ENCODE results near the gene ACAP1. TPM values are rescaled to one million over a fixed set of nuclear protein-coding genes. Genes with fewer than 3 reads are reported as not detected.

ACAP1 gene
- total RNA-seq, 2 donors from 2014 or later, result 690 to 708 TPM

DNA sequence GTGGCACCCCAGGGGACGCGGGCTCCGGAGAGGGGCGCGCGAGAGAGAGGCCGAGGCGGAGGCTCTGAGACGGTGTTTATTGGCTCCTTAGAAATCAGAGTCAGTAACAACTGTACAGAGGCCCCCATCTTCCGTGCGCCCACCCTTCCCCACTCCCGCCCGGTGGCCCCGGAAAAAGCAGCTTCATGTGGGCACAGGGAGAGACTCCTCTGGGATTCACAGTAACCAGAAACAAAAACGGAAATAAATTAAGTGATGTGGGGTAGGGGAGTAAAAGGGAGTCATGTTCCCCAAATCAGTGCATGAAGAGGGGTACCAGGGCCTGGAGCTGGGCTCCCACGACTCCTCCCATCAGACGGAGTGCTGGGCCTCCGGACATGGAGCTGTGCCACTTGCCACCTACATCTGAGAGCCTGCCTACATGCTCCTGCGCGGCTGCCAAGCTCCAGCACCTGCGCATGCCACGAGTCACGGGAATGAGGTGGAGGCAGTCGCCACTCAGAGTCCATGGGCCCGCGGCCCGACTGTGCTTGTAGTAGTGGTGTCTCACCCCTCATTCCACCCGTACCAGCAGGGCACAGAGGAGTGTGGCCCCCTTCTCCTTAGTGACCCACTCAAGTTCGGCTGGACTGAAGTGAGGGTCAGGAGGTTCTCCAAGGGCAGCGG is 20.6 kb upstream of the ACAP1 start:
- H3K4me3 Mint-ChIP-seq, result peak overlapping the region; percentile 72 to 93
- H3K36me3 Mint-ChIP-seq (ENCODE audit: insufficient read depth in 2 of 2), result peaks cover 14 to 17% of the 10 kb centered on the region in 2 donors
- H3K27me3 Mint-ChIP-seq (ENCODE audit: low read depth), result no peaks in the 10 kb centered on the region
- H3K27ac Mint-ChIP-seq, result peak overlapping the region; percentile 30
- DNase-seq (no peak), ATAC-seq (replicated peaks in 1 of 2) (no peak)
- no peaks in the 10 kb centered on the region for H3K9me3 Mint-ChIP-seq
- H3K4me1 Mint-ChIP-seq (ENCODE audit: low read depth), result peaks cover 54% of the 10 kb centered on the region

DNA sequence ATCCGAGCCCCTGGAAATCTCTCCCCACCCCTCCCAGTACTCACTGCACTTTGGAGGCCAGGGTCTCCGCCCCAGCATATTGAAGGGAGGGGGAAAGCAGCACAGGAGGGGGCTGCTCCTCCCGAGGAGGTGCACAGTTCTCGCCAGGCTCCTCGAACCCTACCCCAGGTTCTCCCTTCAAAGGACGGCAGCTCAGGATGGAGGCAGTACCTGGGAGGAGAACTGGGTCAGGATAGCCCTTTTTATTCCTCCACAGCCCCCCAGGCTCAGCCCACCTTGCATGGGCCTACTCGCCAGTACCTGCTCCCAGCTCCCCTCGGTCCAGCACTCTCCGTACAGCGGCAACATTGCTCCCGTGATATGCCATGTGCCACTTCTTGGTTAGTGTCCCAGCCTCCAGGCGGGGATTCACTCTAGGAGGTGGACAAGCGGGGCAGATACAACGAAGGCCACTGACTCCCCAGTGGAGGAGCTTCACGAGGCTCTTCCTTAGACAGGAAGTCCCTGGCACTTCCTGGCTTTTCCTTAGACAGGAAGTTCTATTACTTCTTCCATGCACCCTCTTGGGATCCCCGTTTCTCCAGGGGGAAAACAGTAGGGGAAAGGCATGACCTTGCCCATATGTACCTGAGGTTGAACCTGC is 19.0 kb upstream of the ACAP1 start:
- peaks cover 5 to 9% of the 10 kb centered on the region in 2 donors for H3K36me3 Mint-ChIP-seq (ENCODE audit: insufficient read depth in 2 of 2)
- peak overlapping the region in 1 of 2 donors; percentile 49 for H3K4me3 Mint-ChIP-seq

DNA sequence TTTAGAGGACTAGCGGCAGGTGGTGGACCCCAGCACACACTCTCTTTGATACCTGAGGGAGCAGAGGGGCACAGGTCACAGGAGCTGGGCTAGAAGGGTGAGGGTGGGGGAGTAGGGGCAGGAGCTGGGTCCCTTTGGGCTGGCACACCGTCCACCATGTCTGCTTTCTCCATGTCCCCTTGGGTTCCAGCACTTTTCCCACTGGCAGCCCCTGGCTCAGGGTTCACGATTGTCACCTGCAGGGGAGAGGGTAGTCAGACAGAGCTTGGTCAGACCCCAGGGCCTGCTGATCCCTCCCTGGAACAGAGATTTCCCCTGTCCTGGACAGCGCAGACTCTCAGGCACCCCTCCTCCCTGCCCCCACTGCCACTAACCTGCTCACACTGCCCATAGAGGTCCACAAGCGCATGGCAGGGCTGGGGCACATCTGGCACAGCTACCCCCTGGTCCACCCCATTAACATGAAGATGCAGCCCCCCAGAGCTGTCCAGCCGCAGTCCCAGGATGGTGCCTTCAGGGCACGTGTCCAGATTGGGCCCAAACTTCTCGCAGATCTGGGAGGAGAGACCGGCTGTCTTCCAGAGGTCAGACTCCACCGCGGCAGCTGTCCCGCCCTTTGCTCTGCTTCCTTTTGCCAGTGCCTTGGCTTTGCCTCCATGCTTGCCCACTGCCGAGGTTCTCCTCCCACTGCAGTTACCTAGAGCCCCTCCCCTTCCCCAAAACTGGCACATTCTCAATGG is 18.0 kb upstream of the ACAP1 start:
- Mint-ChIP-seq H3K4me1 (ENCODE audit: low read depth) (peaks cover 28% of the 10 kb centered on the region), H3K27me3 (ENCODE audit: low read depth) (no peaks in the 10 kb centered on the region), H3K36me3 (ENCODE audit: insufficient read depth in 2 of 2) (peaks cover 3 to 4% of the 10 kb centered on the region in 2 donors), H3K4me3 (no peak overlapping the region), H3K9me3 (no peaks in the 10 kb centered on the region), H3K27ac (peak overlapping the region; percentile 55)
- DNase-seq, result no peak
- no peak for ATAC-seq (replicated peaks in 1 of 2)

More for the DNA sequence above, 19.0 kb upstream of the ACAP1 start:
- Mint-ChIP-seq H3K9me3 (no peaks in the 10 kb centered on the region), H3K27me3 (ENCODE audit: low read depth) (no peaks in the 10 kb centered on the region), H3K27ac (no peak overlapping the region), H3K4me1 (ENCODE audit: low read depth) (peaks cover 38% of the 10 kb centered on the region)
- DNase-seq (no peak), ATAC-seq (replicated peaks in 1 of 2) (no peak)

DNA sequence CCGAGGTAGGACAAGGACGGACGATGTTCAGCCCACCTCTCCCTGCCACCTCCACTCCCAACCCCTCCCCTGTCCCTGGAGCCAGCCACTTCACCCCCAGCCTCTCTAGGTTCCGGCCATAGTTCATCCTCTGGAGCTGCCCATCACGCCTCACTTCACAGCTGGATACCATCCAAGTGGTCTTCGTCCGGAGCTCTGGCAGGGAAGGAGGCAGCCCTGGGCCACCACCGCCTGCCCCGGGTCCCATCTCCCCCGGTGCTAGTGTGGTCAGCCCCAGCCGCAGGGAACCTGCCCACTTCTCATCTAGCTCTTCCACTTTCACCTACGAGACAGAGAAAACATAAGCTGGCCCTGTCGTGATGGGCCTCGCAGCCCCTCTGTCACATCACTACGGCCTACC is 14.9 kb upstream of the ACAP1 start:
- peaks cover 2% of the 10 kb centered on the region for H3K4me1 Mint-ChIP-seq (ENCODE audit: low read depth)
- no peak overlapping the region for H3K4me3 Mint-ChIP-seq
- no peaks in the 10 kb centered on the region for H3K27me3 Mint-ChIP-seq (ENCODE audit: low read depth)
- no peak for DNase-seq
- H3K27ac Mint-ChIP-seq, result no peak overlapping the region
- no peaks in the 10 kb centered on the region for H3K9me3 Mint-ChIP-seq
- H3K36me3 Mint-ChIP-seq (ENCODE audit: insufficient read depth in 2 of 2), result peaks cover 2 to 10% of the 10 kb centered on the region in 2 donors
- ATAC-seq (replicated peaks in 1 of 2), result no peak

DNA sequence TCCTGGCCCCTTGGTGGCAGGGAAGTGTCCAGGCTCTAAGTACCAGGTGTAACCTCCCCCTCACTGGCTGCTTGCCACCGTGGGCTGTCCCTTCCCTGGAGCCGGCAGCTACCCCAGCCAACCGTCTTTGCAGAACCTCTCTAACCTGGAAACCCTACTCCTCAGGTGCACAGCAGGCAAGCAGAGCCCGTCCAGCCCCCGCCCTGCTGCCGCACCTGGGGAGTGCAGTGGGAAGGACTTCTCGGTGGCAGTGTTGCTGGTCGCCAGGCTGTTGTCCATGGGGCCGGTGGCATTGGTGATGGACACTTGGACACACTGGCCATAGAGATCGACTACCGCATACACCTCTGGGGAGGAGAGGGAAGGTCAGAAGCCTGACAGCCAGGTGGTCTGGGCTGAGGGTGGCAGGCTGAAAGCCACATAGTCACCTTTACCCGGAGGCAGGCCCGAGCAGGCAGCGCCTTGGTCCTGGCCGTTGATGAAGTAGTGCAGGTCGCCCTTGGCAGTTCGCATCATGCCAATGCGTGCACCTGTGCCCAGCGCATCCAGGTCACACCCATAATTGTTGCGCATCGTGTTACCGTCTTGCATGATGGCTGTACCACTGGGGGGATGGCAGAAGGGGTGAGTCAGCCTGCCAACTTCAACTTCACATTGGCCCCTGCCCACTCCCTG is 13.7 kb upstream of the ACAP1 start:
- Mint-ChIP-seq H3K36me3 (ENCODE audit: insufficient read depth in 2 of 2) (peaks cover 0 to 9% of the 10 kb centered on the region in 2 donors), H3K27me3 (ENCODE audit: low read depth) (no peaks in the 10 kb centered on the region), H3K9me3 (no peaks in the 10 kb centered on the region), H3K27ac (no peak overlapping the region), H3K4me1 (ENCODE audit: low read depth) (peaks cover 3% of the 10 kb centered on the region), H3K4me3 (no peak overlapping the region)
- no peak for DNase-seq
- ATAC-seq (replicated peaks in 1 of 2), result no peak

DNA sequence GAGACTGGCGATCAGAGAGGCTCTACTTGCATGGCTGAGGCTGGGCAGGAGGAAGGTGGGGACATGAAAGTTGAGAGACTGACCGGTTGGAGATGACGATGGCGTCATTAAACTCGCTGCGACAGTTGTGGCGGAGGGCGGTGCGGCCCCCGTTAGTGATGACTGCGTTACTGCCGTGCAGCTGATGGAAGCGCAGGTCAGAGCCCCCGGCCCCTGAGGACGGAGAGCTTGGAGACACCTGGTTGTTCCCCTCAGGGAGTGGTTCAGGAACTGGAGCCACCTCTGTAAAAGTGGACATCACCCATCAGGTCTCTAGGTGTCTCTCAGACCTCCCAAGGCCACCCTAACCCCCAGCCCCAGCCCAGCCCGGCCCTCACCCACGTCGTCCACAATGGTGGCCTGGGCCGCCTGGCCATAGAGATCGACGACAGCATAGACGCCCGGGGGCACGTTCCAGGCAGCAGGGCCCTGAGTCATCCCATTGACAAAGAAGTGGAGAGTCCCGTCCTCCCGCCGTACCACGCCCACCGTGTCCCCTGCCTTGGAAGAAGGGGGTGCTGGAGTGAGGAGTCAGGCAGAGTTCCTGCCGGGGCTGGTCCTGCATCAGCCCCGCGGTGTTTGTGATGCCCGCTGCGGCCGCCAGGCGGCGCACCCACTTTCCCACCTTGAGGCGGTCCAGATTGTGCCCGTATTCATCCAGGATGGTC is 12.4 kb upstream of the ACAP1 start:
- Mint-ChIP-seq H3K4me3 (no peak overlapping the region), H3K36me3 (ENCODE audit: insufficient read depth in 2 of 2) (peaks cover 0 to 10% of the 10 kb centered on the region in 2 donors)

DNA sequence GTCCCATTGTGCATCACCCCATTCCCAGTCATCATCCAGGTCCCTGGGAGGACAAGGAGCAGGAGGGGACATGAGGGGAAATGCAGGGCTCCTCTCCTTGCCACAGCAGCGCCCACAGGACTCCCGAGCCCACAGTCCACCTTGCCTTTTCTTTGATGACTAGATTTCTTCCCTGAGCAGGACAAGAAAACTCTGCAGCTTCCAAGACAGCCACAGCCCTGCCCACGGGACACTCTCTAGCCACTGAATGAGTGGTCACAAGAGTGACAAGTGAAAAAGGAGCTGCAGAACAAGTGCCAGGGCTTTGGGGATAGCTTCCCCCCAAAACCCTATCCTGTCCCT is 11.9 kb upstream of the ACAP1 start:
- H3K27me3 Mint-ChIP-seq (ENCODE audit: low read depth), result no peaks in the 10 kb centered on the region
- H3K9me3 Mint-ChIP-seq, result no peaks in the 10 kb centered on the region
- peaks cover 16% of the 10 kb centered on the region for H3K4me1 Mint-ChIP-seq (ENCODE audit: low read depth)
- H3K4me3 Mint-ChIP-seq, result no peak overlapping the region
- DNase-seq (no peak), ATAC-seq (replicated peaks in 1 of 2) (no peak)
- no peak overlapping the region for H3K27ac Mint-ChIP-seq
- peaks cover 0 to 10% of the 10 kb centered on the region in 2 donors for H3K36me3 Mint-ChIP-seq (ENCODE audit: insufficient read depth in 2 of 2)

More for the DNA sequence above, 12.4 kb upstream of the ACAP1 start:
- DNase-seq (peak; percentile 64 to 77), ATAC-seq (replicated peaks in 1 of 2) (peak; percentile 40 to 41)
- H3K27me3 Mint-ChIP-seq (ENCODE audit: low read depth), result no peaks in the 10 kb centered on the region
- no peaks in the 10 kb centered on the region for H3K9me3 Mint-ChIP-seq
- H3K4me1 Mint-ChIP-seq (ENCODE audit: low read depth), result peaks cover 15% of the 10 kb centered on the region
- no peak overlapping the region for H3K27ac Mint-ChIP-seq

DNA sequence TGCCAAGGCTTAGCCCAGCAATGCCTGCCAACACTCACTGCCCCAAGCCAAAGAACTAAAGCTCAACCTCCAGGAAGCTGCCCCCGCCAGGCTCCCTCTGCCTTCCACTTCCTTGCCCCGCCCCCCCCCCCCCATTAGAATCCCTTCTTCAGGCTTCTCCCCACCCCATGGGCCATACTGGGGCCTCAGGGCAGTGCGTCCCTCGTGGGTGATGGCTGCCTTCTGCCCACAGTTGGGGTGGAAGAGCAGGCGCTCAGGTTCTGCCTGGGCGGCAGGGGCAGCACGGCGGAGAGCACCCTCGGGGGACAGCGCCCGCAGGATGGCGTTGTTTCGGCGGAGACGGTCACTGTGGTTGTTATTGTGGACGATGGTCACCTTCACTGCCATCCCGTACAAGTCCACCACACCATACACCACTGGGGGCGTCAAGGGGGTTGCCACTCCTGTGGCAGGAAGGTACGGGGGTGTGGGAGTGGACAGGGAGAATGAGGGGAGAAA is 11.2 kb upstream of the ACAP1 start:
- Mint-ChIP-seq H3K4me1 (ENCODE audit: low read depth) (peaks cover 16% of the 10 kb centered on the region), H3K36me3 (ENCODE audit: insufficient read depth in 2 of 2) (peaks cover 0 to 10% of the 10 kb centered on the region in 2 donors), H3K27me3 (ENCODE audit: low read depth) (no peaks in the 10 kb centered on the region), H3K9me3 (no peaks in the 10 kb centered on the region), H3K27ac (no peak overlapping the region), H3K4me3 (no peak overlapping the region)
- no peak for DNase-seq
- ATAC-seq (replicated peaks in 1 of 2), result no peak

DNA sequence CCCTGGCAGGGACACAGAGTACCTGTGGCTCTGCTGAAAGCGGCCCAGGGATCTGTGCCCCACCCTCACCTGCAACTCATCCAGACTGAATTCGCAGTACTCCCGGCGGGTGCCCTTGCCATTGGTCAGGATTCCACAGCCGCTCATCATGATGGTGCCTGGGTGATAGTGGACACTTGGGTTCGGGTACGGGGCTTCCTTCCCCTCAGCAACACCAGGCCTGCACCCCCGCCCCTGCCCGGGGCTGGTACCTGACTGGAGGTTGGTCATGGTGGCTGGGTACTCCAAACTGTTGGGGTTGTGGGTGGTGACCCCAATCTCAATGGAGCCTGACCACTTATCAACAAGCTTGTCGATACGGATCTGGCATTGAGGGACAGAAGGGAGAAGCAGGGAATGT is 10.1 kb upstream of the ACAP1 start:
- no peaks in the 10 kb centered on the region for H3K27me3 Mint-ChIP-seq (ENCODE audit: low read depth)
- H3K27ac Mint-ChIP-seq, result no peak overlapping the region
- peaks cover 0 to 8% of the 10 kb centered on the region in 2 donors for H3K36me3 Mint-ChIP-seq (ENCODE audit: insufficient read depth in 2 of 2)
- ATAC-seq (replicated peaks in 1 of 2) (no peak), DNase-seq (no peak)
- peaks cover 24% of the 10 kb centered on the region for H3K4me1 Mint-ChIP-seq (ENCODE audit: low read depth)
- H3K9me3 Mint-ChIP-seq, result no peaks in the 10 kb centered on the region
- no peak overlapping the region for H3K4me3 Mint-ChIP-seq

DNA sequence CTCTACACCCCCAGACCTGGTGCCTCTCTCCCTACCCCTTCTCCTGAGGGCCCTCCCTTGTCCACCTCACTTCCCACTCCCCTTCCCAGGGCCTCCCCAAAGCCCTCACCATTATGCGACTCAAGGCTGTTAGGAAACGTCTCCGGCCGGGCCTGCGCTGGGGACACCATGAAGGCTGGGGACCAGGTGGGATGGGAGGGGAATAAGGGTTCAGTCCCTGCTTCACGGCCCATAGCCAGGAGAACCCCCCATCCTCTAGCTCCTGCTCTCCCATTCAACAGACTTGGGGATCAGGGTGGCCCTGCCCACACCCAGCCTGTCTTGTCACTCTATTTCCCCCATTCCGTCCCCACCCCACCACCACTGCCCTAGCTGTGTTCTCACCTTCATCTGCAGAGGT is 9.3 kb upstream of the ACAP1 start:
- H3K36me3 Mint-ChIP-seq (ENCODE audit: insufficient read depth in 2 of 2), result peaks cover 0 to 8% of the 10 kb centered on the region in 2 donors
- H3K27me3 Mint-ChIP-seq (ENCODE audit: low read depth), result no peaks in the 10 kb centered on the region
- H3K9me3 Mint-ChIP-seq, result no peaks in the 10 kb centered on the region
- peak overlapping the region in 1 of 2 donors; percentile 8 for H3K4me3 Mint-ChIP-seq
- ATAC-seq (replicated peaks in 1 of 2), result no peak
- H3K4me1 Mint-ChIP-seq (ENCODE audit: low read depth), result peaks cover 26% of the 10 kb centered on the region
- peak overlapping the region; percentile 34 for H3K27ac Mint-ChIP-seq
- DNase-seq, result no peak

DNA sequence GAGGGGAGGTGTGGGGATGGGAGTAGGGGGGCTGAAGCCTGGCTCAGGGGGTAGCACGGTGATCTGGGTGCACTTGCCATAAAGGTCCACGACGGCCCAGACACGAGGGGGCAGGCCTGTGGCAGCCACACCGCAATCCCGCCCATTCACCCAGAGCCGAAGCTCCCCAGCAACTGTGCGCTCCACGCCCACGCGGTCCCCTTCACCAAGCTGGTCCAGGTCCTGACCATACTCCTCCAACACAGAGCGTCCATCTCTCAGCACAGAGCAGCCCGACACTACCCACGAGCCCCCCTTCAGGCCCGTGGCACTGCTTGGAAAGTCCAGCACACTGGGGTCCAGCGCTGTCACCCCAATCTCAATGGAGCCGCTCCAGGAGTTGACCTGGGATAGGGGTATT is 8.8 kb upstream of the ACAP1 start:
- peak overlapping the region in 1 of 2 donors; percentile 92 for H3K4me3 Mint-ChIP-seq
- H3K27ac Mint-ChIP-seq, result no peak overlapping the region
- peaks cover 0 to 8% of the 10 kb centered on the region in 2 donors for H3K36me3 Mint-ChIP-seq (ENCODE audit: insufficient read depth in 2 of 2)
- DNase-seq (no peak), ATAC-seq (replicated peaks in 1 of 2) (no peak)
- no peaks in the 10 kb centered on the region for H3K27me3 Mint-ChIP-seq (ENCODE audit: low read depth)
- no peaks in the 10 kb centered on the region for H3K9me3 Mint-ChIP-seq
- H3K4me1 Mint-ChIP-seq (ENCODE audit: low read depth), result peaks cover 30% of the 10 kb centered on the region

DNA sequence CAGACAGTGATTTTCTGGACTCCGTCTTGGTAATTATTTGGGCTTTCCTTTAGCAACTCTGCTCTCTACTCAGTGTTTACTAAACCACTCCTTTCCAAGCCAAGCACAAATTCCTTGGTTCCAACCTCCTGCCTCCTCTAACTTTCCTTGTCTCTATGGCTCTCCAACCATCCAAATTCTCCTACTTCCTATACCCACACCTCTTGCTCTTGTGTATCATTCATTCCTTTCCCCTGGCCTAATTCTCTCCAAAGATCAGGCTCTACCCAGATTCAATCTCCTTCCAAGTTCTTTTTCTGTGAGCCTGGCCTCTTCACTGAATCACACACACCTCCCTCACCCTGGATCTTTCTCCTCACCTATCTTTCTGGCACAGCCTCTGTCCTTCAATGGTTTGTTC is 8.3 kb upstream of the ACAP1 start:
- no peaks in the 10 kb centered on the region for H3K9me3 Mint-ChIP-seq
- H3K27ac Mint-ChIP-seq, result peak overlapping the region; percentile 1
- ATAC-seq (replicated peaks in 1 of 2) (no peak), DNase-seq (no peak)
- peak overlapping the region; percentile 89 to 92 for H3K4me3 Mint-ChIP-seq
- H3K4me1 Mint-ChIP-seq (ENCODE audit: low read depth), result peaks cover 35% of the 10 kb centered on the region
- no peaks in the 10 kb centered on the region for H3K27me3 Mint-ChIP-seq (ENCODE audit: low read depth)
- peaks cover 0 to 8% of the 10 kb centered on the region in 2 donors for H3K36me3 Mint-ChIP-seq (ENCODE audit: insufficient read depth in 2 of 2)

Data from activated T-cell treated with anti-CD3 and anti-CD28 coated beads, Interleukin-2, amount 50 U/mL, for 72 hours (primary cell).